Hepatic stellate cell (primary cell): ENCODE results near the gene ST7L.
"Not testable (repeated sequence)": the region's sequence is repeated elsewhere in the genome, so short reads cannot be mapped to it uniquely, and the experiment has no call there.

ENCODE experiments used
- DNase-seq: peaks from one replicate; pipeline ENCODE4 v3.0.0; 2011; ENCODE audit warnings: low spot score

The ST7L gene

DNA sequence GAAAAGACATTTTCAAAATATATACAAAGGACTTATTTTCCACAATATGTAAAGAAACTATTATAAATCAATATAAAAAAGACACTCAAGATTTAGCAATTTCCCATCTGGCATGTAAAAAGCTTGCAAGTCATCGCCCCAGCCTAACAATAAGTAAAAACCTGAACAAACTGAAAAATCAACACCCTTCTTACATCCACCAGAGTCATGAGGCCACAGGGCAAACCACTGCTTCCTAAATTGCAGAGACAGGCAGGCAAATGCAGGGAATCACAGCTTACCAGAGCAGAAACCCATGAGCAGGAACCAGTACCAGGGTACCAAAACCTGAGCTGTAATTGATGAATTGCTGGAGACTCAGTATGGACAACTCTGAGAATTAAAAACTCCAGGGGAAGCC, 126.9 kb downstream of the ST7L start:
- no peak for DNase-seq

DNA sequence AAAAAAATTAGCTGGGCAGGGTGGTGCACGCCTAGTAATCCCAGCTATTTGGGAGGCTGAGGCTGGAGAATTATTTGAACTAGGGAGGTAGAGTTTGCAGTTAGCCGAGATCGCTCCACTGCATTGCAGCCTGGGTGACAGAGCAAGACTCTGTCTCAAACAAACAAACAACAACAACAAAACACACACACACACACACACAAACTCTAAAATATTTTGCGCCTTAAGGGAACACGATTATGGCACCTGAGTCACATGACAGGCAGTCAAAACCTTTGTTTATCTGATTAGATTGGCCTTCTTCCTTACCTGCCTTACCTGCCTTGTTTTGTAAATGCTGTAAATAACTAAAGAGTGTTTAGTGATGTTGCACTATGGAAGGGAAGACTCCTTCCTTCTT, 130.8 kb downstream of the ST7L start:
- no peak for DNase-seq

DNA sequence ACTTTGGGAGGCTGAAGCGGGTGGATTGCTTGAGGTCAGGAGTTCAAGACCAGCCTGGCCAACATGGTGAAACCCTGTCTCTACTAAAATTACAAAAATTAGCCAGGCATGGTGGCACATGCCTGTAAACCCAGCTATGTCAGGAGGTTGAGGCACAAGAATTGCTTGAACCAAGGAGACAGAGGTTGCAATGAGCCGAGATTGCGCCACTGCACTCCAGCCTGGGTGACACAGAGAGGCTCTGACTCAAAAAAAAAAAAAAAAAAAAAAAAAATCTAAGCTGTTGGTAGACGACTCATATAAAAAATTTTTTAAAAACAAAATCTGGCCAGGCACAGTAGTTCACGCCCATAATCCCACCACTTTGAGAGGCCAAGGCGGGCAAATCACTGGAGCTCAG, 131.3 kb downstream of the ST7L start:
- not testable (repeated sequence) for DNase-seq

DNA sequence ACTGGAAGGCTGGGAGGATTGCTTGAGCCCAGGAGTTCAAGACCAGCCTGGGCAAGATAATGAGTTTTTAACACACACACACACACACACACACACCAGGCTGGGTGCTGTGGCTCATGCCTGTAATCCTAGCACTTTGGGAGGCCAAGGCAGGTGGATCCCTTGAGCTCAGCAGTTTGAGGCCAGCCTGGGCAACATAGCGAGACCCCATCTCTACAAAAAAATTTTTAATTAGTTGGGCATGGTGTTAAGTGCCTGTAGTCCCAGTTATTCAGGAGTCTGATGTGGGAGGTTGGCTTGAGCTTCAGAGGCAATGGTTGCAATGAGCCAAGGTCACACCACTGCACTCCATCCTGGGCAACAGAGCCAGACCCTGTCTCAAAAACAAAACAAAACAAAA, 132.9 kb downstream of the ST7L start:
- DNase-seq: not testable (repeated sequence)

GRCh38 chr1:112478314-112478713, 140.6 kb downstream of the ST7L start:
- DNase-seq: no peak

- no peak for DNase-seq
Observed at GRCh38 chr1:112477550-112477949, 141.4 kb downstream of the ST7L start.
